Stimulated activated CD8-positive, alpha-beta memory T cell treated with anti-CD3 and anti-CD28 coated beads, Interleukin-4, amount 100 ng/mL, for 24 hours (primary cell): Measurements from ENCODE around the gene MRPL12.
A peak's percentile ranks its signal among the peaks of the same experiment; 100 is the strongest.

ENCODE experiments used
- DNase-seq: peaks from one replicate; pipeline ENCODE4 v3.0.0-alpha.2; 2020; ENCODE audit warnings: low read depth

The MRPL12 gene

DNA sequence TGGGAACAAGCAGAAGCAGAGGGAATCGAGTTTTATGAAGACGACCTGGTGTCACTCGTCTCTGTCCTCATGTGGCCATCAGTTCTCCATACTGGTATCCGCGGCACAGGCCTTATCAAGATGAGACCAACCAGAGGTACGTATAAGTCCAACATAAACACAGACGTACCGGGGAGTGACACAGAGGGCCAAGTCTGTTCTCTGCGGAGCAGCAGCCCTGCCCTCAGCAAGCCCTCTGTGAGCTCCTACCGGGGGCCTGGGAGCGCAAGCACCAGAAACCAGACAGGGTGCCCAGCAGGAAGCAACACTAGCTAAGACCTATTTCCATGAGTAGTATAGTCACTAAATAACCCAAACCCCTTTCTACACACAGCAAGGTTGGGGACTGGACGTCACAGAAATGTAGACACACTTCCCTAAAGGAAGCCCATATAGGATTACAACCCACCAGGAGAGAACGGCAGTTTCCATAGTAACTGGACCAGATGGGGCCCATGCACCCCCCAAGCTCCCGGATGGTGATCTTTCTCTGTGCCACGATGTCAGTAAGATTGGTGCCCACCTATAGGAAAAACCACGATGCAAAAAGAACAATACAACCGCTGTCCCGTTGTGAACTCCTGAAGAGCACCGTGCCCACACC is 20.5 kb upstream of the MRPL12 start:
- no peak for DNase-seq

DNA sequence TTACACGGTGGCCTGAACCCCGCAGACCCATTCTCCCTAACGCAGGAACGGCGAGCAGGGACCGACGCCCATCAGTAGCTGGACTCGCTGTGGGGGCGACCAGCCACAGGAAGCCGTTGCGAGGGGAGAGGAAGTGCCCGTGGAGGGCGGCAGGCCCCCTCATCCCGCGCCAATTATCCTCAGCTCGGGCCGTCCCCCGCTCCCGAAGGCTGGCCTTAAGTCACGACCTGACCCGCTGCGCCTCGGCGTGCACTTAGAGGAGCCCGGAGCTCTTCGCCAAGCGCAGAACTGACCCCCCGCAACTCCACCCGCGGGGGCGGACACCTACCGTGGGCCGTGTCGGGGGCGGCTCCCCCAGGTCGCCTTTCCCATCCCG is 20.0 kb upstream of the MRPL12 start:
- DNase-seq: no peak

DNA sequence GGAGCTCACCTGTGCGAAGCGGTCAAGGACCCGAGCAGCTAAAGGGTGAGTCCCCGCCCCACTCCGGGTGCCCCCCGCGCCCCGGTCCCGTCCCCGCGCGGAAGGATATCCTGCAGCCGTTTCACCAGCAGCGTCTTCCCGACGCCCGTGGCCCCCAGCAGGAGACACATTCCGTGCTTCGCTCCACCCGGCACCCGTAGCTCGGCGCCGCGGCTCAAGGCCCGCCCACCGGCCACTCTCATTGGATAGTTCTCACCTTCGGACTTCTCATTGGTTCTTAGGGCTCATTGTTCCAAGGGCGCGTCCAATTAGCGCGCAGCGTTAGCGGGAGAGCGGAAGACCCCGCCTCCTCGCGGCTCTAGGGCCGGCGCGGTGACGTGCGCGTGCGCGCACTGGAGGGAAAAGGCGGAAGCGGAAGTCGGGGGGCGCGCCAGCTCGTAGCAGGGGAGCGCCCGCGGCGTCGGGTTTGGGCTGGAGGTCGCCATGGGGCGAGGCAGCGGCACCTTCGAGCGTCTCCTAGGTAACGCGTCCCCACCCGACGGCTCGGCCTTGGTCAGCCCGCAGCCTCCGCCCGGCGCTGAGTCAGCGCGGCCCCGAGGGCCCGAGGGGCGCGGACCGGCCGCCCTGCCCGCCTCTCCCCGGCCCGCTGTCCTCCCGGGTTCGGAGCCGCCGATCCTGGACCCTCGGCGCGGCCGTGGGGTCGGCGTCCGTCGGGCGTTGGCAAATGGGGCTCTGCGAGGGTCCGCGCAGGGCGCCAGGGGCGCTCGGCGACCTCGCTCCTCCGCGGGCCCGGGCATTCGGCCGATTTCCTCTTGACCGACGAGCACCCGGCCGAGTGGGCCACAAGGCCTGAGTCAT is 19.4 kb upstream of the MRPL12 start, which contains the start of the genes ARL16 and HGS:
TSS of gene ARL16 (minus strand) at position 214 of the 858 bp plus-strand sequence. CDS start at position 170, 44 bp downstream.
TSS of gene HGS (plus strand) at position 428 of the 858 bp plus-strand sequence. CDS start at position 484, 56 bp downstream.
- peak; percentile 93 for DNase-seq

DNA sequence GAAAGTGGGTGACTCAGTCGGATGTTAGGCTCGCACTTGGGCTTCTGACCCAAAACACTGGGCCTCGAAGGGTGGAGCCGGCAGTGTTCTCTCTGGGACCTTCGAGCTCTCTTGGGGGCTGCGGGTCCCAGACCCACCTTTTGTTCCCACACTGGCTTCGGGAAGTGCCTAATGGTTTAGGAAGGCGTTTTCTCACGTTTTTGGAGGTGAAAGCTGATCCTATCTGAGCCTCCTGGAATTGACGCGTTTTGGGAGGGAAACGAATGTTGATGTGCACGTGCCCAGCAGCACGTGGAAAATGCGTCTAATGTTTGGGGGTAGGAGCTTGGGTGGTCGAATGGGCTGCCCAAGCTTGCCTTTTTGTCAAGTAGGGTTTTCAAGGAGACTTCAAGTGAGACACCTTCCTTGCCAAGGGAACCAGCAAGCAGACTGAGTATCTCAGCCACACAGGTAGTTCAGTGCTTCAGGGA is 18.7 kb upstream of the MRPL12 start:
- no peak for DNase-seq

DNA sequence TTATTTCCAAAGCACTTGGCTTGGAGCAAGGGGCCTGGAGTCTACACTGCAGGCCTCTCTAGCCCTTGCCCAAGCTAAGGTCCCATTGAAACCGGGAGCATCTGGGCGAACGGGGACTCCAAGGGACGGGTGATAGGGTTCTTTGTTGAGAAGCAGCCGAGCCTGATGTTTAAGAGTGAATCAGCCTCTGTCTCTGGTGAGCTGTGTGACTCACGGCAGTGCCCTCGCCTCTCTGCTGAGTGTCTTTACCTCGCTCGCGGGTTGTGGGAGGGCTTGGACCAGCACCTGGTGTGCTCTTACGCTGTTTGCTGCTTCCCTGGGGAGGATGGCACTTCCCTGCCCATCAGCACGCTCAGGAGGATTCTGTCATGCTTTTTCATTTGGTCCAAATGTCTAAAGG is 18.1 kb upstream of the MRPL12 start:
- DNase-seq: no peak

DNA sequence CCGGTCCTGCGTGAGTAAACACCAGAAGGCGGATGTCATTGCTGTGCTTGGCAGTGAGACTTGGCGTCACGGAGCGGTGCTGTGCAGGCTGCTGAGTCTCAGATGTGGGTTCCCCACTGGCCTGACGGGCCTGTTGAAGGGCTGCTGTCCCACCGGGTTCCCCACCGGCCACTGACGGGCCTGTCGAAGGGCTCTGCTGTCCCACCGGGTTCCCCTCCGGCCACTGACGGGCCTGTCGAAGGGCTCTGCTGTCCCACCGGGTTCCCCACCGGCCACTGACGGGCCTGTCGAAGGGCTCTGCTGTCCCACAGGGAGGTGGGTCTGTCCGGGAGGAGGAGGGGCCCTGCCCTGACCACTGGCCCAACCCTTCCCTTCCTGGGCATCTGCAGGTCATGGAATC is 16.6 kb upstream of the MRPL12 start:
- DNase-seq: no peak

DNA sequence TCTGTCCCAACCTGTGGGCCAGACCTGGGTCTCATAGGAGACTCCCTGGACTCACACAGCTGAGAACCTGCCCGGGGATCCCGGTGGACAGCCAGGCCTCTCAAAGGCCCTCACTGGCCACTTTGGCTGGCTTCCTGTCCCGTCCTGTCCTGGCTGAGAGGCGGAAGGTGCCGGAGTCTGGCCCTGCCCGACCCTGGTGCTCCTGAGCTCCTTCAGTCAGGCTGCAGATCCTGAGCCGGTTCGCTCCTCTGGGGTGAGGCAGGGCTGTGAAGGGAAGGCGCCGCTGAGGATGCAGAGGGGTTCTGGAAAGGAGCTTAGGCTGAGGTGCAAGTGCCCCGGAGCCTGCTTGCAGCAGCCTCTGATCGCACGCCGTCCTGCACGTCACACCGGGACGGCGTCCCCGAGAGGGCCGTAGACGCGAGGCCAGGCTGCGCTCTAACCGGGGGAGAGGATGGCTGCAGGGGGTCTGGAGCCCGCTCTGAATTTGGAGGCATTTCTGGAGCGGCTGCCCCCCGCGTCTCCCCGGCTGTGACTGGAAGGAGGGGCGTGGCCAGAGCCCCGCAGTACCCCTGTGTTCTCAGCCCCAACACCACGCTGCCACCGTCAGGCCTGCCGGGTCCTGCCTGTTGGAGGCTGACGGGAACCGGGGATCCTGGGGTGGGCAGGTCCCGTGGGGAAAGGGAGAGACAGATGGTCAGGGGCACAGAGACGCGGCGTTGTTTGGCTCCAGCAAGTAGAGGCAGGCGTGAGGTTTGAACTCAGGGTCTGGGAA is 15.2 kb upstream of the MRPL12 start:
- DNase-seq: no peak

DNA sequence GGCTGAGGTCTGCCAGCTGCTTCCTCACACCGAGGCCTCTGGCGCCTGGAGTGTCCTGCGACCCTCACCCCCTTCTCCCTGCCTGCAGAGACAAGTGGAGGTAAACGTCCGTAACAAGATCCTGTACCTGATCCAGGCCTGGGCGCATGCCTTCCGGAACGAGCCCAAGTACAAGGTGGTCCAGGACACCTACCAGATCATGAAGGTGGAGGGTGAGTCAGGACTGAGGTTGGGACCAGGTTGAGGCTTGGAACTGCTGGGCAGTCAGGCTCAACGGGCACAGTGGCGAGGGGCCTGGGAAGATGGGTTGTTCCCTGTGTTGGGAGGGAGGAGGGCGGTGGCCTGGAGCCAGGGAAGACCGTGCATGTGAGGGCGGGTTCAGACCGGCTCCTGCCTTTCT is 14.6 kb upstream of the MRPL12 start:
- DNase-seq: no peak

DNA sequence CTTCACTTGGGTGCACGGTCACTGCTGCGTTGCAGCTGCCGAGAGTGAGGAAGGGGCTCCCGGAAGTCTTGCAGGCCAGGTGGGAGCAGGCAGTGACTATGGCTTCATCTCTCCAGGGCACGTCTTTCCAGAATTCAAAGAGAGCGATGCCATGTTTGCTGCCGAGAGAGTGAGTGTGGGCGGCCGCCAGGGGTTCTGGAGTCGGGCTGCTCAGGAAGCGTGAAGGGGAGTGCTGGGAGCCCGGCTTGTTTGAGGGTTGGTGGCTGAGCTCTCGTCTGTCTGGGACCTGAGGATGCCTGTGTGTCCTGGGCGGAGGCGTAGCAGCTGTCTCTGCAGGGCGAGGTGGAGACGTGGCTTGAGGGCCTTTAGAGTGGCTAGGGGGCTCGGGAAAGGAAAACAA is 13.1 kb upstream of the MRPL12 start:
- DNase-seq: no peak

DNA sequence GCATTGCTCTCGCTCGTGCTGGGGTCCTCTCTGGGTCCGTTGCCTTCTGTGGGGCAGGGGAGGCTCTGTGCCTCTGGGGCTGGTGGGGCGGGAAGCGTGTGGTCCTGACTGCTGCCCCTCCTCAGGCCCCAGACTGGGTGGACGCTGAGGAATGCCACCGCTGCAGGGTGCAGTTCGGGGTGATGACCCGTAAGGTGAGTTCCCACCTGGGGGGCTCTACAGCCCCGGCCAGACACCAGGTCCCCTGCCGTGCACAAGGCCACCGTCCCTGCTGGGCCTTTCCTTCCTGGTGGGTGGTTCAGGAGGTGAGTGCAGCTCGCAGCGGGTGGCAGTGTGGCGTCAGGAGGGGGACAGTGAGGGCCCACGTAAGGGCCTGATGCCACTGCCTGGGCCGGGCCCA is 12.6 kb upstream of the MRPL12 start:
- no peak for DNase-seq

DNA sequence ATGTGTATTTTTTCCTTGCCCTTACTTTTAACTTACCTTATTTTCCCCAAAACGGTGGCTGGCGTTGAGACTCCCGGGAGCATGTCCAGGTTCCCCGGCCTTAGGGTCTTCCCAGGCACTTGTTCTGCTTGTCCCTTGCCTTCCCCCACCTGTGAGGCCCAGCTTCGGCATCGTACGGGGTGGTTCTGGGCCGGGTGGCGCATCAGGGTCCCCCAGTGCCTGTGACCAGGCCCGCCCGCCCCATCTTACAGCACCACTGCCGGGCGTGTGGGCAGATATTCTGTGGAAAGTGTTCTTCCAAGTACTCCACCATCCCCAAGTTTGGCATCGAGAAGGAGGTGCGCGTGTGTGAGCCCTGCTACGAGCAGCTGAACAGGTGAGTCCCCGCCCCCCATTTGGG is 12.0 kb upstream of the MRPL12 start:
- no peak for DNase-seq

DNA sequence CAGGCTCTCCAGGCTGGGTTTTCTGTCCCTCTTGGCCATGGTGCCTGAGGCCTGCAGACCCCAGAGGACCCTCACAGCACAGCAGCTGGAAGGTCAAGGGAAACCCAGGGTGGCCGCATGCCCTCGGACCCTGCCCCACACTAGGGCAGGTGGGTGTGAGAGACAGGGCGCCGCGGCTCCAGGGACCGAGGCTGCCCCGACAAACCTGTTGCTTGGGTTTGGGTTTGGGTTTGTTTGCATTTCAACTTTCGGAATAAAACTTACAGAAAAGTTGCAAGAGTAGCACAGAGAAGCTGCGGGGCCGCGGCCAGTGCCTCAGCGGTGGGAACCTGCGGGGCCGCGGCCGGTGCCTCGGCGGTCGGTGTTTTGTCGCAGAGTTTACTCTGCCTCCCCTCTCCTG is 11.6 kb upstream of the MRPL12 start:
- DNase-seq: no peak

DNA sequence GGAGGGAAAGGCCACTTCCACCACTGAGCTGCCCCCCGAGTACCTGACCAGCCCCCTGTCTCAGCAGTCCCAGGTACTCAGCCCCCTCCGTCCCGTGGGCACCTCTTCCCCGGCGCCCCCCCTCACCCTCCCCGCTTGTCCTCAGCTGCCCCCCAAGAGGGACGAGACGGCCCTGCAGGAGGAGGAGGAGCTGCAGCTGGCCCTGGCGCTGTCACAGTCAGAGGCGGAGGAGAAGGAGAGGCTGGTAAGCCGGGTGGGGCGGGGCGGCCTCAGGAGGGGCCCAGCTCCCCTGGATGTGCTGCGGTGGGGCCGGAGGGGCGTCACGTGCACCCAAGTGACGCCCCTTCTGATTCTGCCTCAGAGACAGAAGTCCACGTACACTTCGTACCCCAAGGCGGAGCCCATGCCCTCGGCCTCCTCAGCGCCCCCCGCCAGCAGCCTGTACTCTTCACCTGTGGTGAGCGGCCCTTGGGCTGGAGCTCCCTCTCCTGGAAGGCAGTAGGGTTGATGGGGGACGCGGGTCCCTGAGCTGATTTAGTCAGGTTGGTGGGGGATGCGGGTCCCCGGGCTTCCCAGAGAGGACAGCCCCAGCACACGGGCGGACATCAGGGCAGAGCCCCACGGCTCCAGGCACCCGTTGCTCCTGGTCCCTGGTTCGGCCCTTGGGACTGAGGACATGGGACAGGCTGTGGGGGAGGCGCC is 9.5 kb upstream of the MRPL12 start:
- no peak for DNase-seq

DNA sequence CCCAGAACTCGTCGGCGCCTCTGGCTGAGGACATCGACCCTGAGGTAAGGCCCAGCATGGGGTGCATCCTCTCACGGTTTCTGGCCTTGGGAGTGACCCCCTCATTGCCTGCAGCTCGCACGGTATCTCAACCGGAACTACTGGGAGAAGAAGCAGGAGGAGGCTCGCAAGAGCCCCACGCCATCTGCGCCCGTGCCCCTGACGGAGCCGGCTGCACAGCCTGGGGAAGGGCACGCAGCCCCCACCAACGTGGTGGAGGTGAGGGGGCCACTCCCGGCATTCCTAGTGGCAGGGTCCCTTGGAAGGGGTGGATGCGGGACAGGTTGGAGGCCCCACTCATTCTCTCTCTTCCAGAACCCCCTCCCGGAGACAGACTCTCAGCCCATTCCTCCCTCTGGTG is 8.4 kb upstream of the MRPL12 start:
- no peak for DNase-seq

DNA sequence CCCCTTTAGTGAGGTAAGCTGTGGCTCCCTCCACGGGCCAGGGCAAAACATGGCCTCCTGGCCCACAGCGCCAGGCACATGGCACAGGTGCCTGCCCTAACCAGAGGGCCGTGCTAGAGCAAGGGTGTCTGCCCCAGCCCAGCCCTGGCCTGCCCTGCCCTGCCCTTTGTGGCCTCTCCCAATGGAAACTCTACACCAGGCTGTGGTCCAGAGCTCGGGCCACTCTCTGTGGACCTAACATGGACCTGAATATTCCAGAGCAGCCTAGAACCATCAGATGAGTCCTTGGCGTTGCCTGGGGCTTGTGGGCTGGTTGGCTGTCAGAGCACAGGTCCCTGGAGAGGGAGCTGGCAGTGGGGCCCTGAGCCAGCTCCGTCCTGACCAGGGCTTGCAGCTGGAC is 8.0 kb upstream of the MRPL12 start:
- no peak for DNase-seq

DNA sequence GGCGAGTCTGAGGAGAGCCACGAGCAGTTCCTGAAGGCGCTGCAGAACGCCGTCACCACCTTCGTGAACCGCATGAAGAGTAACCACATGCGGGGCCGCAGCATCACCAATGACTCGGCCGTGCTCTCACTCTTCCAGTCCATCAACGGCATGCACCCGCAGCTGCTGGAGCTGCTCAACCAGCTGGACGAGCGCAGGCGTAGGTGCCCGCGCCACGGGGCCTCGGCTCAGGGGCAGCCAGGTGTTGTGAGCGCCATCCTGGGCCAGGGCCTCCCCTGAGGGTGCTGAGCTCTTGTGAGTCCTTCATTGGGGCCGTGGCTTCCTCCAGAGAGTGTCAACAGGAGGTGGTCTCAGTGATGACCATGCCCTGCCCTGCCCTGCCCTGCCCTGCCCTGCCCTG is 7.4 kb upstream of the MRPL12 start:
- DNase-seq: no peak

DNA sequence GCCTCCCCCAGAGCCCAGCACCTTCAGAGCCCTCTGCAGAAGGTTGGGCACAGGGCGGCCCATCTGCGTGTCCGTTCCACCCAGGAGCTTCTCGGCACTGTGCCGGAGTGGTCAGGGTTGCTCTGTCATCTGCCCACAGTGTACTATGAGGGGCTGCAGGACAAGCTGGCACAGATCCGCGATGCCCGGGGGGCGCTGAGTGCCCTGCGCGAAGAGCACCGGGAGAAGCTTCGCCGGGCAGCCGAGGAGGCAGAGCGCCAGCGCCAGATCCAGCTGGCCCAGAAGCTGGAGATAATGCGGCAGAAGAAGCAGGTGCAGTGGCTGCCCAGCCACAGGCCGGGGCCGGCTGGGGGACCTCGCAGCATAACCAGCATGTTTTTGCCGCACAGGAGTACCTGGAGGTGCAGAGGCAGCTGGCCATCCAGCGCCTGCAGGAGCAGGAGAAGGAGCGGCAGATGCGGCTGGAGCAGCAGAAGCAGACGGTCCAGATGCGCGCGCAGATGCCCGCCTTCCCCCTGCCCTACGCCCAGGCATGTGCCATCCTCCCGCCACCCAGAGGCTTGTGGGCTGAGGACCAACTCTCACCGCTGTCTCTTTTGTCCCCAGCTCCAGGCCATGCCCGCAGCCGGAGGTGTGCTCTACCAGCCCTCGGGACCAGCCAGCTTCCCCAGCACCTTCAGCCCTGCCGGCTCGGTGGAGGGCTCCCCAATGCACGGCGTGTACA is 6.8 kb upstream of the MRPL12 start:
- no peak for DNase-seq

DNA sequence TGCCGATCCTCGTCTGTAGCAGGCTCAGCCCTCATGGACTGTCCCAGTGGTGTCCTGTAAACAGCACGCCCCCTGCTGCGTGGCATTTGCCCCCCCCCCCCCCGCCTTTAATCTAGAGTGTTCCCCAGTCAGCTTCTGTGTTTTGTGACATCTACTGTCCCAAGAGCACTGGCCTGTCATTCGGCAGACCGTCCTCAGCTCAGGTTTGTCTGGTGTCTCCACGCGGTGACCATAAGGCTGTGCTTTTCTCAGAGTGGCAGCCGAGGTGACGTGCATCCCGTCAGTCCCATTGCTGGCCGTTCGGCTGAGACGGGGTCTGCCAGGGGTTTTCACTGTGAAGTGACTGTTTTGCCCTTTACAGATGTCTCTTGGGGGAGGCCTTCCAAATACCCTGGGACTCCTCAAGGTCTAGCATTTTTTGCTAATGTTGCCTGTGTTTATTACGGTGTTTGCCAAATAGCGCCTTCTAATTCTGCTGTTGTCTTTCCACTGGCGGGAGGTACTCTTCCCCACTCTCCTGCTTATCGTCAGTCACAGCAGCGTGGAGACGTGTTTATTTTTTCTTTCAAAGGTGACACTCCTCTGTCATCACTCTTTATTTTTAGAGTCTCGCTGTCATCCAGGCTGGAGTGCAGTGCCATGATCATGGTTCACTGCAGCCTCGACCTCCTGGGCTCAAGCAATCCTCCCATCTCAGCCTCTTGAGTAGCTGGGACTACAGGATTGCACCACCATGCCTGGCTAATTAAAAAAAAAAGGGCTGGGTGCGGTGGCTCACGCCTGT is 5.7 kb upstream of the MRPL12 start:
- DNase-seq: no peak

DNA sequence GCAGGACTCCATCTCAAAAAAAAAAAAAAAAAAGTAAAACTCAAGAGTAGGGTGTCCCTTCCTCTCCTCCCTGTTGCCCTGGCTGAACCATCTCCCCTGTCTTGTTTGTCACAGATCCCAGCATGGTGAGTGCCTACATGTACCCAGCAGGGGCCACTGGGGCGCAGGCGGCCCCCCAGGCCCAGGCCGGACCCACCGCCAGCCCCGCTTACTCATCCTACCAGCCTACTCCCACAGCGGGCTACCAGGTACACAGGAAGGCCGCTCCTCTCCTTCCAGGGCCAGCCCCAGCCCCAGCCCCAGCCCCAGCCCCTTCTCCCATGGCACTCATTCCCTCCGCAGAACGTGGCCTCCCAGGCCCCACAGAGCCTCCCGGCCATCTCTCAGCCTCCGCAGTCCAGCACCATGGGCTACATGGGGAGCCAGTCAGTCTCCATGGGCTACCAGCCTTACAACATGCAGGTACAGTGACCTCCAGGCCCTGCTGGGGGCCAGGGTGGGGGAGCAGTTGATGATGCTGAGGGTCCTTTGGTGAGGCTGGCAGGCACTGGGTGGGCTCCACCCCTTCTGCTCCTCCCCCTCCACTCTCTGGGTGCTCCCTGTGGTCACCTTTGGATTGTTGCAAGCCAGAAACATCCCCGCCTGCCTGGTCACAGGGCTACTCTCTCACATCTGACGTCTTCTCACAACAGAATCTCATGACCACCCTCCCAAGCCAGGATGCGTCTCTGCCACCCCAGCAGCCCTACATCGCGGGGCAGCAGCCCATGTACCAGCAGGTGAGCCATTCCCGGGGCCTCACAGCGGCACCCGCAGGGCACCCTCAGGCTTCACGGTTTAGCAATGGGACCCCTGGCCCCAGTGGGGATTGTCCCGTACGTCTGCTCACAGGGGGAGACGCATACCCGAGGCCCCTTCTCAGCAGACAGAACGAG is 2.5 kb upstream of the MRPL12 start:
- no peak for DNase-seq
